KOPT-K1 (cell line): ENCODE results near the gene PCDHB6.
"Not testable (repeated sequence)": the region's sequence is repeated elsewhere in the genome, so short reads cannot be mapped to it uniquely, and the experiment has no call there.

Experiments used
- H3K27ac ChIP-seq: fragments of 200-600 bp; sonication (generic); 2 replicates; pipeline ENCODE4 v1.5.1; 2016; ENCODE audit warnings: antibody characterized with exemption, mild to moderate bottlenecking, low read depth, low read length; ENCODE audit not compliant: poor library complexity, severe bottlenecking
- H3K36me3 ChIP-seq: fragments of 200-600 bp; sonication (generic); 2 replicates; pipeline ENCODE4 v1.5.1; 2017; ENCODE audit warnings: antibody characterized with exemption, mild to moderate bottlenecking, low read length, moderate library complexity; ENCODE audit not compliant: insufficient read depth
- H3K9me3 ChIP-seq: fragments of 200-600 bp; sonication (generic); 2 replicates; pipeline ENCODE4 v1.5.1; 2017; ENCODE audit warnings: antibody characterized with exemption, low read length, mild to moderate bottlenecking; ENCODE audit not compliant: insufficient read depth, poor library complexity, severe bottlenecking

PCDHB6 gene

GRCh38 chr5:141149812-141150211, at the start of gene PCDHB6:
TSS of gene PCDHB6 (plus strand) at chr5:141150057. CDS start at chr5:141150258, 201 bp downstream.
- H3K36me3 ChIP-seq, result no peaks in the 10 kb centered on the region
- H3K27ac ChIP-seq, result no peak within 1 kb of the TSS
- no peaks in the 10 kb centered on the region for H3K9me3 ChIP-seq

GRCh38 chr5:141100243-141100805, 49.5 kb upstream of the PCDHB6 start, which contains the start of gene PCDHB3:
TSS of gene PCDHB3 (plus strand) at chr5:141100473. CDS start at chr5:141100650, 177 bp downstream.
- Histone ChIP-seq H3K27ac (no peak within 1 kb of the TSS), H3K9me3 (peaks cover 5% of the 10 kb centered on the region)

GRCh38 chr5:141101059-141101458, 48.8 kb upstream of the PCDHB6 start:
- no peak overlapping the region for H3K27ac ChIP-seq
- H3K9me3 ChIP-seq, result peaks cover 5% of the 10 kb centered on the region
- H3K36me3 ChIP-seq, result no peaks in the 10 kb centered on the region

More at GRCh38 chr5:141100243-141100805, 49.5 kb upstream of the PCDHB6 start, which contains the start of gene PCDHB3:
- no peaks in the 10 kb centered on the region for H3K36me3 ChIP-seq

- not testable (repeated sequence) for H3K27ac ChIP-seq, H3K36me3 ChIP-seq, H3K9me3 ChIP-seq
These were observed 47.8 kb upstream of the PCDHB6 start for GRCh38 chr5:141102070-141102469.

- not testable (repeated sequence) for H3K9me3 ChIP-seq, H3K27ac ChIP-seq, H3K36me3 ChIP-seq
These were observed 47.4 kb upstream of the PCDHB6 start for GRCh38 chr5:141102471-141102870.

- H3K9me3 ChIP-seq, result peaks cover 5% of the 10 kb centered on the region
- no peak overlapping the region for H3K27ac ChIP-seq
- H3K36me3 ChIP-seq, result no peaks in the 10 kb centered on the region
These were observed 44.5 kb upstream of the PCDHB6 start for GRCh38 chr5:141105350-141105749.

GRCh38 chr5:141119250-141119649, 30.6 kb upstream of the PCDHB6 start:
- no peaks in the 10 kb centered on the region for H3K36me3 ChIP-seq
- H3K9me3 ChIP-seq, result peaks cover 5% of the 10 kb centered on the region
- no peak overlapping the region for H3K27ac ChIP-seq

- no peaks in the 10 kb centered on the region for H3K9me3 ChIP-seq
- no peaks in the 10 kb centered on the region for H3K36me3 ChIP-seq
- H3K27ac ChIP-seq, result no peak within 1 kb of the TSS
These were observed 28.3 kb upstream of the PCDHB6 start, which contains the start of gene PCDHB4 for GRCh38 chr5:141121563-141121962. TSS of gene PCDHB4 (plus strand) at chr5:141121818. CDS start at chr5:141121999, 181 bp downstream.

- Histone ChIP-seq H3K36me3 (no peaks in the 10 kb centered on the region), H3K9me3 (no peaks in the 10 kb centered on the region), H3K27ac (no peak overlapping the region)
These were observed 27.9 kb upstream of the PCDHB6 start for GRCh38 chr5:141121985-141122384.

GRCh38 chr5:141123396-141124135, 26.3 kb upstream of the PCDHB6 start:
- H3K27ac ChIP-seq, H3K9me3 ChIP-seq, H3K36me3 ChIP-seq: not testable (repeated sequence)

GRCh38 chr5:141127305-141127704, 22.6 kb upstream of the PCDHB6 start:
- Histone ChIP-seq H3K9me3 (no peaks in the 10 kb centered on the region), H3K27ac (no peak overlapping the region), H3K36me3 (no peaks in the 10 kb centered on the region)

GRCh38 chr5:141135030-141135717, 14.7 kb upstream of the PCDHB6 start, which contains the start of gene PCDHB5:
TSS of gene PCDHB5 (plus strand) at chr5:141135206. CDS start at chr5:141135435, 229 bp downstream.
- no peak within 1 kb of the TSS for H3K27ac ChIP-seq
- peaks cover 22% of the 10 kb centered on the region for H3K9me3 ChIP-seq
- no peaks in the 10 kb centered on the region for H3K36me3 ChIP-seq

- Histone ChIP-seq H3K9me3 (peaks cover 22% of the 10 kb centered on the region), H3K27ac (no peak overlapping the region), H3K36me3 (no peaks in the 10 kb centered on the region)
These were observed 14.1 kb upstream of the PCDHB6 start for GRCh38 chr5:141135718-141136266.

GRCh38 chr5:141137346-141137745, 12.5 kb upstream of the PCDHB6 start:
- not testable (repeated sequence) for H3K36me3 ChIP-seq, H3K27ac ChIP-seq
- peaks cover 22% of the 10 kb centered on the region for H3K9me3 ChIP-seq
